KMS-11 (cell line): ENCODE measurements around the gene TUFT1.
"Not testable (repeated sequence)": the region's sequence is repeated elsewhere in the genome, so short reads cannot be mapped to it uniquely, and the experiment has no call there.

Experiments used
- H2AFZ ChIP-seq: fragments of 200-600 bp; sonication (generic); 2 replicates; pipeline ENCODE4 v1.6.1; 2016; ENCODE audit warnings: antibody characterized with exemption, mixed run types, low read depth
- H3K27ac ChIP-seq: fragments of 200-600 bp; sonication (generic); 2 replicates; pipeline ENCODE4 v1.6.1; 2016; ENCODE audit warnings: mild to moderate bottlenecking, mixed run types
- H3K27me3 ChIP-seq: fragments of 200-600 bp; sonication (generic); 2 replicates; pipeline ENCODE4 v1.6.1; 2017; ENCODE audit warnings: mild to moderate bottlenecking, low read depth, mixed run types, moderate library complexity; ENCODE audit not compliant: insufficient read depth
- H3K36me3 ChIP-seq: fragments of 200-600 bp; sonication (generic); 2 replicates; pipeline ENCODE4 v1.6.1; 2017; ENCODE audit warnings: mild to moderate bottlenecking, mixed run types; ENCODE audit not compliant: insufficient read depth
- H3K4me1 ChIP-seq: fragments of 200-600 bp; sonication (generic); 2 replicates; pipeline ENCODE4 v1.6.1; 2016; ENCODE audit warnings: mild to moderate bottlenecking, low read depth, mixed run types; ENCODE audit not compliant: poor library complexity, severe bottlenecking
- H3K4me2 ChIP-seq: fragments of 200-600 bp; sonication (generic); 2 replicates; pipeline ENCODE4 v1.7.0; 2016; ENCODE audit warnings: mild to moderate bottlenecking, mixed run types
- H3K4me3 ChIP-seq: fragments of 200-600 bp; sonication (generic); IDR thresholded peaks from 2 replicates; pipeline ENCODE4 v1.6.1; 2017; ENCODE audit warnings: low read depth, low read length, mixed read lengths; ENCODE audit not compliant: insufficient read depth
- H3K79me2 ChIP-seq: fragments of 200-600 bp; sonication (generic); 2 replicates; pipeline ENCODE4 v1.6.1; 2016; ENCODE audit warnings: low read depth, mixed run types; ENCODE audit not compliant: insufficient read depth
- H3K9ac ChIP-seq: fragments of 200-600 bp; sonication (generic); 2 replicates; pipeline ENCODE4 v1.6.1; 2016; ENCODE audit warnings: mild to moderate bottlenecking, mixed run types
- H4K20me1 ChIP-seq: fragments of 200-600 bp; sonication (generic); 2 replicates; pipeline ENCODE4 v1.6.1; 2016; ENCODE audit warnings: mild to moderate bottlenecking, mixed run types; ENCODE audit not compliant: insufficient read depth
- CTCF ChIP-seq: fragments of 200-600 bp; sonication (generic); conservative IDR thresholded peaks from 2 replicates; pipeline ENCODE4 v1.6.1; 2017; ENCODE audit warnings: low read depth, mild to moderate bottlenecking, antibody characterized with exemption, low read length, moderate library complexity, mixed read lengths

Gene TUFT1

GRCh38 chr1:151516031-151516511, 24.0 kb upstream of the TUFT1 start:
- Histone ChIP-seq H3K27me3 (peaks cover 8% of the 10 kb centered on the region), H2AFZ (no peak overlapping the region), H3K4me2 (no peak overlapping the region), H3K9ac (no peak overlapping the region), H4K20me1 (no peaks in the 10 kb centered on the region), H3K27ac (no peak overlapping the region), H3K36me3 (no peaks in the 10 kb centered on the region), H3K4me3 (no peak overlapping the region), H3K79me2 (no peaks in the 10 kb centered on the region), H3K4me1 (peaks cover 31% of the 10 kb centered on the region)
- no peak for TF ChIP-seq CTCF

- H3K4me1 ChIP-seq = peaks cover 15% of the 10 kb centered on the region
- H3K4me3 ChIP-seq = no peak overlapping the region
- no peaks in the 10 kb centered on the region for H4K20me1 ChIP-seq
- no peak overlapping the region for H2AFZ ChIP-seq
- no peaks in the 10 kb centered on the region for H3K27me3 ChIP-seq
- H3K9ac ChIP-seq = no peak overlapping the region
- no peaks in the 10 kb centered on the region for H3K36me3 ChIP-seq
- H3K27ac ChIP-seq = no peak overlapping the region
- no peak overlapping the region for H3K4me2 ChIP-seq
- no peaks in the 10 kb centered on the region for H3K79me2 ChIP-seq
- TF ChIP-seq CTCF = no peak
These were observed 21.7 kb upstream of the TUFT1 start for GRCh38 chr1:151518431-151518830.

- Histone ChIP-seq H3K4me1 (peaks cover 10% of the 10 kb centered on the region), H2AFZ (no peak overlapping the region)
These were observed 21.2 kb upstream of the TUFT1 start for GRCh38 chr1:151518936-151519335.

GRCh38 chr1:151519667-151520066, 20.4 kb upstream of the TUFT1 start:
- H3K4me2 ChIP-seq = no peak overlapping the region
- H3K79me2 ChIP-seq = no peaks in the 10 kb centered on the region
- H2AFZ ChIP-seq = no peak overlapping the region
- H4K20me1 ChIP-seq = no peaks in the 10 kb centered on the region
- H3K9ac ChIP-seq = no peak overlapping the region
- peaks cover 4% of the 10 kb centered on the region for H3K4me1 ChIP-seq
- no peak overlapping the region for H3K27ac ChIP-seq
- no peak overlapping the region for H3K4me3 ChIP-seq
- no peaks in the 10 kb centered on the region for H3K36me3 ChIP-seq
- no peak for TF ChIP-seq CTCF
- H3K27me3 ChIP-seq = no peaks in the 10 kb centered on the region

More at GRCh38 chr1:151518936-151519335, 21.2 kb upstream of the TUFT1 start:
- no peaks in the 10 kb centered on the region for H3K27me3 ChIP-seq
- TF ChIP-seq CTCF = no peak
- H3K79me2 ChIP-seq = no peaks in the 10 kb centered on the region
- H3K9ac ChIP-seq = no peak overlapping the region
- no peak overlapping the region for H3K27ac ChIP-seq
- no peaks in the 10 kb centered on the region for H4K20me1 ChIP-seq
- H3K36me3 ChIP-seq = no peaks in the 10 kb centered on the region
- no peak overlapping the region for H3K4me3 ChIP-seq
- no peak overlapping the region for H3K4me2 ChIP-seq

- no peak overlapping the region for H3K27ac ChIP-seq
- H3K4me2 ChIP-seq = no peak overlapping the region
- no peaks in the 10 kb centered on the region for H3K27me3 ChIP-seq
- no peaks in the 10 kb centered on the region for H3K36me3 ChIP-seq
- no peaks in the 10 kb centered on the region for H4K20me1 ChIP-seq
- no peak overlapping the region for H3K4me3 ChIP-seq
- H3K4me1 ChIP-seq = peaks cover 4% of the 10 kb centered on the region
- H3K79me2 ChIP-seq = no peaks in the 10 kb centered on the region
- no peak for TF ChIP-seq CTCF
- H2AFZ ChIP-seq = no peak overlapping the region
- no peak overlapping the region for H3K9ac ChIP-seq
These were observed 19.8 kb upstream of the TUFT1 start for GRCh38 chr1:151520359-151520758.

- H3K36me3 ChIP-seq, H3K4me1 ChIP-seq: not testable (repeated sequence)
These were observed 17.7 kb upstream of the TUFT1 start for GRCh38 chr1:151522427-151522826.

More at GRCh38 chr1:151522427-151522826, 17.7 kb upstream of the TUFT1 start:
- H3K4me3 ChIP-seq, H3K27ac ChIP-seq, H4K20me1 ChIP-seq, H2AFZ ChIP-seq, H3K27me3 ChIP-seq, H3K79me2 ChIP-seq, H3K4me2 ChIP-seq, H3K9ac ChIP-seq: not testable (repeated sequence)
